Suprapubic skin (tissue), 3 donors: ENCODE results near the gene POLG2.

Experiments used
- POLR2AphosphoS5 ChIP-seq, 3 donors: sonication (generic); formaldehyde crosslinking; IDR thresholded peaks; one replicate each; pipeline ENCODE4 v1.6.1; 2017; ENCODE audit warnings: antibody characterized with exemption in 3 of 3
- TF ChIP-seq, protein P1 (sequence below), 2 donors: fragments of 200-600 bp in 1 of 2; fragments of 450-650 bp in 1 of 2; sonication (generic) in 1 of 2; IDR thresholded peaks; one replicate each; pipeline ENCODE4 v1.5.1; 2016 to 2019; ENCODE audit warnings: antibody characterized with exemption in 2 of 2, mild to moderate bottlenecking in 1 of 2, moderate library complexity in 1 of 2

DNA sequence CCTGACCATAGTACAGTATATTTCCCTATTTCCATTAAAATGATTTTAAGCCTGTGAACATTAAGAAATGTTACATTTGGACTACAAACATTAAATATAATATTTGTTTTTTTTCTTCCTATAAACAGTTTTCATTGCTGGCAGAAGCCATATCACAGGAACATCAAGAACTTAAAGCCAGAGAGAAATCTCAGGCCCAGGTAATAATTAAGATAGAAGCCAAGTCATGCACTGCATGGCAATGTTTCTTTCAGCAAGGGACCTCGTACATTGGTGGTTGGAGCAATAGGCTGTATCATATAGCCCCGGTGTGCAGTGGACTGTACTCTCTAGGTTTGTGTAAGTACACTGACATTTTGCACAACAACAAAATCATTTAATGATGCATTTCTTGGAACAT, 40.1 kb upstream of the POLG2 start:
- TF ChIP-seq, protein P1, sequence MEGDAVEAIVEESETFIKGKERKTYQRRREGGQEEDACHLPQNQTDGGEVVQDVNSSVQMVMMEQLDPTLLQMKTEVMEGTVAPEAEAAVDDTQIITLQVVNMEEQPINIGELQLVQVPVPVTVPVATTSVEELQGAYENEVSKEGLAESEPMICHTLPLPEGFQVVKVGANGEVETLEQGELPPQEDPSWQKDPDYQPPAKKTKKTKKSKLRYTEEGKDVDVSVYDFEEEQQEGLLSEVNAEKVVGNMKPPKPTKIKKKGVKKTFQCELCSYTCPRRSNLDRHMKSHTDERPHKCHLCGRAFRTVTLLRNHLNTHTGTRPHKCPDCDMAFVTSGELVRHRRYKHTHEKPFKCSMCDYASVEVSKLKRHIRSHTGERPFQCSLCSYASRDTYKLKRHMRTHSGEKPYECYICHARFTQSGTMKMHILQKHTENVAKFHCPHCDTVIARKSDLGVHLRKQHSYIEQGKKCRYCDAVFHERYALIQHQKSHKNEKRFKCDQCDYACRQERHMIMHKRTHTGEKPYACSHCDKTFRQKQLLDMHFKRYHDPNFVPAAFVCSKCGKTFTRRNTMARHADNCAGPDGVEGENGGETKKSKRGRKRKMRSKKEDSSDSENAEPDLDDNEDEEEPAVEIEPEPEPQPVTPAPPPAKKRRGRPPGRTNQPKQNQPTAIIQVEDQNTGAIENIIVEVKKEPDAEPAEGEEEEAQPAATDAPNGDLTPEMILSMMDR (IDR thresholded peaks at IDR 0.05) = no peak
- TF ChIP-seq POLR2AphosphoS5 (IDR thresholded peaks at IDR 0.05) = no peak
